Fibroblast of villous mesenchyme (primary cell): ENCODE data around the gene CAMK2N2. TPM values are rescaled to one million over a fixed set of nuclear protein-coding genes. Genes with fewer than 3 reads are reported as not detected.

Source experiments
- DNase-seq: peaks from one replicate; pipeline ENCODE4 v3.0.0-alpha.2; 2010; ENCODE audit warnings: low read depth
- H3K4me3 ChIP-seq: 2 replicates; pipeline ENCODE4 v1.5.1; 2011; ENCODE audit warnings: low read depth, mild to moderate bottlenecking, low read length
- CTCF ChIP-seq: IDR thresholded peaks from 2 replicates; pipeline ENCODE4 v1.5.1; 2012; ENCODE audit warnings: low read depth, mild to moderate bottlenecking, low read length; ENCODE audit not compliant: insufficient read depth
- total RNA-seq: library from RNA; depleted of rRNA; stranded (reverse); fragments of >200 nt; gene quantifications from 2 replicates; pipeline ENCODE4 v1.2.3, GENCODE V29; 2012

CAMK2N2 gene
- total RNA-seq, 1 donor, result not detected

DNA sequence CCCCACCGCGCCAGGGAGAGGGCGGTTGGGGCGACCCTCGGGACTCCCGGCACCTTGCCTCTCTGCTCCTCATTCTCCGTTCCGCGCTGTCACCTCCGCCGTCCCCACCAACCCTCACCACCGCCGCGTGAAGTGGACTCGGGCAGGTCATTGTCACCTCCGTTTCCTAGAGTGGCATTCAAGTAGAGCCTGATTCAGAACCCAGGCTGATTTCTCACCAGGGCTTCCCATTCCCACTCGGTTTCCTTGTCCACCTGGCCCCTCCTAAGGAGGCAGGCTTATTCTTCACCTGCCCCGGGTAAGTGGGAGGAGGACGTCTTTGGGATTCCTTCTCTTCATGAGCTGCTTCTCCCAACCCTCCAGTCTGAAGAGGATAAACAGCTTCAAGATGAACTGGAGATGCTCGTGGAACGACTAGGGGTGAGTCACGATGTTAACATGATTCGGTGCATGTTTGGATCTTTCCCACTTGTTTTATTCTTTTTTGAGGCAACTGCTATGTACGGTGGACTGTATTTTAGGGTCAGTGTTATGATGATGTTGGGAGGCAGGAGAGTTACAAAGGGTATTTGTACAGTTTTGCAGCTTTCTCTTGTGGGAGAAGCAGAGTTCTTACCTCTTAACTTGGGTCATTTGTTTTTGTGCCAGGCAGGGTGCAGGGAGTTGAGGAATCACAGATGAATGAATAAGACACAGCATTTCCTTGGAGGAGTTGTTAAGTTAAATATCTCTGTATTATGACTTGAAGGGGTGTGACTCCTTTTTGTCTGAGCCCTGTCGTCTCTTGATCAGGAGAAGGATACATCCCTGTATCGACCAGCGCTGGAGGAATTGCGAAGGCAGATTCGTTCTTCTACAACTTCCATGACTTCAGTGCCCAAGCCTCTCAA lies 38.4 kb upstream of the CAMK2N2 start:
- H3K4me3 ChIP-seq, result peak overlapping the region; percentile 75
- no peak for TF ChIP-seq CTCF
- DNase-seq, result peak; percentile 54

GRCh38 chr3:184298759-184299487 lies 37.6 kb upstream of the CAMK2N2 start, which contains the start of gene PSMD2:
TSS of gene PSMD2 (plus strand) at chr3:184299241. CDS start at chr3:184299267, 26 bp downstream.
- TF ChIP-seq CTCF, result no peak
- H3K4me3 ChIP-seq, result peak within 1 kb of the TSS; percentile 75
- peak; percentile 97 for DNase-seq

DNA sequence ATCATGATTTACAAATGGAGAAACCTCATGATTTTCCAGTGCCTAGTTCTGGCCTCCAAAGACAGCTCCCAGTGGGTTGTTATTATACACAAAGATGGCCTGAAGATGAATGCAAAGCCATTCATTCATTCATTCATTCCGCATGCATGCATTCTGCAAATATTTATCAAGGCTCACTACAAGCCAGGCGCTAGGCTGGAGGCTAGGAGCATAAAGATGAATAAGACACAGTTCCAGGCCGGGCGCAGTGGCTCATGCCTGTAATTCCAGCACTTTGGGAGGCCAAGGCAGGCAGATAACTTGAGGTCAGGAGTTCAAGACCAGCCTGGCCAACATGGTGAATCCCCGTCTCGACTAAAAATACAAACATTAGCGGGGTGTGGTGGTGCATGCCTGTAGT lies 35.3 kb upstream of the CAMK2N2 start:
- TF ChIP-seq CTCF, result no peak
- no peak for DNase-seq
- H3K4me3 ChIP-seq, result no peak overlapping the region

GRCh38 chr3:184295771-184296170 lies 34.4 kb upstream of the CAMK2N2 start:
- DNase-seq, result no peak
- no peak for TF ChIP-seq CTCF
- no peak overlapping the region for H3K4me3 ChIP-seq

DNA sequence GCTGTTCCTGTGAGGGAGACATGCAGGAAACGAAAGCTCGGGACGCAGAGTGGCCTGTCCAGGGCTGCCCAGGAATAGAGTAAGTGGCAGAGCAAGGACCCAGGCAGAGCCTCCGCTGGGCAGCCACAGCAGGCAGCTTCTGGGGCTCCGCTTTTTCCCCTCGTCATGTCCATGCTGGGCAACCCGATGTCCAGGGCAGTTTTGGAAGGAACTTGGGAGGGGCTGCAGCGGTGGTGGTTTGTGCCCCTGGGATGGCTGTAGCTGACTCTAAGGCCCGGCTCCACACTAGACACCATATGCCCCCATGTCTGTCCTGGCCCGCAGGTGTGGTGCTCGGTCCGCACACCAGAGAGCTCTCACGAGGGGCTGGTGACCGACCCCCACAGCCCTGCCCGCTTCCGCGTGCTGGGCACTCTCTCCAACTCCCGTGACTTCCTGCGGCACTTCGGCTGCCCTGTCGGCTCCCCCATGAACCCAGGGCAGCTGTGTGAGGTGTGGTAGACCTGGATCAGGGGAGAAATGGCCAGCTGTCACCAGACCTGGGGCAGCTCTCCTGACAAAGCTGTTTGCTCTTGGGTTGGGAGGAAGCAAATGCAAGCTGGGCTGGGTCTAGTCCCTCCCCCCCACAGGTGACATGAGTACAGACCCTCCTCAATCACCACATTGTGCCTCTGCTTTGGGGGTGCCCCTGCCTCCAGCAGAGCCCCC lies 30.5 kb upstream of the CAMK2N2 start:
- no peak for DNase-seq
- H3K4me3 ChIP-seq, result no peak overlapping the region
- TF ChIP-seq CTCF, result no peak

DNA sequence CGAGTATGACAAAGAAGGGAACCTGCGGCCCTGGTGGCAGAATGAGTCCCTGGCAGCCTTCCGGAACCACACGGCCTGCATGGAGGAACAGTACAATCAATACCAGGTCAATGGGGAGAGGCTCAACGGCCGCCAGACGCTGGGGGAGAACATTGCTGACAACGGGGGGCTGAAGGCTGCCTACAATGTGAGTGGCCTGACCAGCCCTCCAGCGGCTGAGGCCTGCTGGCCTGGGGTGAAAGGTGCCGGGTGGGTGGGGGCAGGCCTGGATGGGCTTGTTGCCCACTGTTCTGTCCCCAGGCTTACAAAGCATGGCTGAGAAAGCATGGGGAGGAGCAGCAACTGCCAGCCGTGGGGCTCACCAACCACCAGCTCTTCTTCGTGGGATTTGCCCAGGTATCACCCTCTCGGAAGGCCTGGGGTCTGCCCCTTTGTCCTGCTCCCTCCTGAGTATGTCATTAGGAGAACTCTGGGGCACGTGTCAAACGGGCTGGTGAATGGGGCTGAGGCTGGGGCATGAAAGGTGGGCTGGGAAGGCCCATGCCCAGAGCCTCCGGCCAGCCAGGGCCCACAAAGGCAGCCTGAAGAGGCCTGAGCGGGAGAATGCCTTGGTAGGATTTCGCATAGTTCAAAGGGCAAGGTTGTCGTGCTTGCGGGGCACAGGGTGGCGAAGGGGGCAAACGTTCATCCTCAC lies 29.8 kb upstream of the CAMK2N2 start:
- no peak for DNase-seq
- no peak overlapping the region for H3K4me3 ChIP-seq
- TF ChIP-seq CTCF, result no peak
